Measurements from ENCODE around the gene DUSP18.

Gene DUSP18

GRCh38 chr22:30665786-30666185, 1.9 kb downstream of the DUSP18 start:
- Histone ChIP-seq H3F3A (ENCODE audit: insufficient read depth, low read length) (no peaks in the 10 kb centered on the region), H3K4me2 (ENCODE audit: low read length) (no peak overlapping the region), H3K9me3 (ENCODE audit: low read length) (no peaks in the 10 kb centered on the region), H3K9me2 (ENCODE audit: low read depth, low read length) (no peaks in the 10 kb centered on the region), H3K36me3 (ENCODE audit: insufficient read depth, low read length) (no peaks in the 10 kb centered on the region), H3K4me3 (ENCODE audit: low read depth, low read length, poor library complexity, severe bottlenecking) (no peak overlapping the region), H3K27ac (ENCODE audit: low read depth, low read length, poor library complexity, severe bottlenecking) (no peak overlapping the region), H3K79me2 (ENCODE audit: insufficient read depth, low read length) (no peaks in the 10 kb centered on the region), H2AFZ (ENCODE audit: low read length) (no peak overlapping the region), H3K4me1 (ENCODE audit: insufficient read depth, low read length, severe bottlenecking) (peaks cover 16% of the 10 kb centered on the region), H4K20me1 (ENCODE audit: insufficient read depth, low read length) (no peaks in the 10 kb centered on the region), H3K27me3 (ENCODE audit: insufficient read depth, low read length) (no peaks in the 10 kb centered on the region; the same call in 1 of the 2 replicates), H3K9ac (ENCODE audit: low read length) (no peak overlapping the region)
- TF ChIP-seq CTCF (IDR thresholded peaks at IDR 0.05; ENCODE audit: low read length) (no peak), EZH2 (IDR thresholded peaks at IDR 0.05; ENCODE audit: borderline replicate concordance, low read length) (no peak)

DNA sequence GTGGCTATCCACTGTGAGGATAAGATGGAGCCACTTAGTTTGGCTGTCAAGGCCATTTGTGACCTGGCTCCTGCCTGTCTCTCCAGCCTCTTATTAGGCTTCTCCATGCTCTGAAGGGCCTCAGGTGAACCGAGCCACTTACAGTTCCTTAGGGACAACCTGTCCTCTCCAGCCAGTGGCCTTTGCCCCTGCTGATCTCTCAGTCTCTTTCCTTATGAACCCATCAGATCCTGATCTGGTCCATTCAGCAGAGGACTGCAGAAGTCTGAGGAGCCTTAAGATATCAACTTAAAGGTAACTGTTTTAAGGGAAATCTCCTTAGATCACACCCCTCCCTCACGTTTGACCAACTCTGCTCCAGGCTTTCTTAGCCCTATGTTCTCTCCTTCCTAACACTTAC, 2.4 kb downstream of the DUSP18 start:
- Histone ChIP-seq H3K4me3 (ENCODE audit: low read depth, low read length, poor library complexity, severe bottlenecking) (no peak overlapping the region), H3K27me3 (ENCODE audit: insufficient read depth, low read length) (no peaks in the 10 kb centered on the region; the same call in 1 of the 2 replicates), H3K9me3 (ENCODE audit: low read length) (no peaks in the 10 kb centered on the region), H3K79me2 (ENCODE audit: insufficient read depth, low read length) (no peaks in the 10 kb centered on the region), H3K4me1 (ENCODE audit: insufficient read depth, low read length, severe bottlenecking) (peaks cover 16% of the 10 kb centered on the region), H3K36me3 (ENCODE audit: insufficient read depth, low read length) (no peaks in the 10 kb centered on the region), H3K27ac (ENCODE audit: low read depth, low read length, poor library complexity, severe bottlenecking) (no peak overlapping the region), H3F3A (ENCODE audit: insufficient read depth, low read length) (no peaks in the 10 kb centered on the region), H3K9me2 (ENCODE audit: low read depth, low read length) (no peaks in the 10 kb centered on the region), H3K9ac (ENCODE audit: low read length) (no peak overlapping the region), H3K4me2 (ENCODE audit: low read length) (no peak overlapping the region), H4K20me1 (ENCODE audit: insufficient read depth, low read length) (no peaks in the 10 kb centered on the region), H2AFZ (ENCODE audit: low read length) (no peak overlapping the region)
- no peak for TF ChIP-seq CTCF (IDR thresholded peaks at IDR 0.05; ENCODE audit: low read length)
- no peak for TF ChIP-seq EZH2 (IDR thresholded peaks at IDR 0.05; ENCODE audit: borderline replicate concordance, low read length)

DNA sequence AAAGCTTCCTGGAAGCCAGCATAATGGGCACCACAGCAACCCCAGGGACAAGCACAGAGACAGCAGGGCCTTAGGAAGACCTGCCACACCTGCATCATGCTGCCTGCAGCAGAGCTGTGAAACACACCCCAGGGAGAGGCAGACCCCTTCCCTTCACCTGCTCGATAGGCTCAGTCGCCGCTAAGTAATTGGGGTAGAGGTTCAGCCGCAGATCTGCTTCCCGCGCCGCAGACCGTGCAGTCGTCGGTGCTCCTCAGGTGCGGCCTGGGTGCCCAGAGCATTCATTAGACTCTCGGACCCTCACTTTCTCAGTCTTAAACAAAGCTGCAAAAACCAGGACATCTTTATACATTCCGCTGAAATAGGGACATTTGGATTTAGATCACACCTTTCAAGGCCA, 2.9 kb downstream of the DUSP18 start:
- no peak overlapping the region for H2AFZ ChIP-seq (ENCODE audit: low read length)
- H3K36me3 ChIP-seq (ENCODE audit: insufficient read depth, low read length): no peaks in the 10 kb centered on the region
- H3K9ac ChIP-seq (ENCODE audit: low read length): no peak overlapping the region
- no peaks in the 10 kb centered on the region for H4K20me1 ChIP-seq (ENCODE audit: insufficient read depth, low read length)
- no peaks in the 10 kb centered on the region for H3F3A ChIP-seq (ENCODE audit: insufficient read depth, low read length)
- H3K4me3 ChIP-seq (ENCODE audit: low read depth, low read length, poor library complexity, severe bottlenecking): no peak overlapping the region
- no peak overlapping the region for H3K27ac ChIP-seq (ENCODE audit: low read depth, low read length, poor library complexity, severe bottlenecking)
- H3K4me1 ChIP-seq (ENCODE audit: insufficient read depth, low read length, severe bottlenecking): peaks cover 16% of the 10 kb centered on the region
- H3K27me3 ChIP-seq (ENCODE audit: insufficient read depth, low read length): no peaks in the 10 kb centered on the region; the same call in 1 of the 2 replicates
- no peaks in the 10 kb centered on the region for H3K79me2 ChIP-seq (ENCODE audit: insufficient read depth, low read length)
- no peaks in the 10 kb centered on the region for H3K9me2 ChIP-seq (ENCODE audit: low read depth, low read length)
- H3K9me3 ChIP-seq (ENCODE audit: low read length): no peaks in the 10 kb centered on the region
- H3K4me2 ChIP-seq (ENCODE audit: low read length): no peak overlapping the region
- TF ChIP-seq CTCF (IDR thresholded peaks at IDR 0.05; ENCODE audit: low read length): no peak
- TF ChIP-seq EZH2 (IDR thresholded peaks at IDR 0.05; ENCODE audit: borderline replicate concordance, low read length): no peak
